A549 (cell line): Measurements from ENCODE around the gene UQCR11.

Experiments used
- CTCF ChIP-seq: fragments of >200 bp; sonication (Bioruptor Twin); formaldehyde crosslinking; IDR thresholded peaks from 3 replicates; pipeline ENCODE4 v1.5.1; 2016
- EP300 ChIP-seq, 2 experiments: fragments of >200 bp; sonication (Bioruptor Twin); formaldehyde crosslinking; IDR thresholded peaks; 2 replicates in 1 of 2; 3 replicates in 1 of 2; pipeline ENCODE4 v1.6.1; 2016 to 2017
- HDAC2 ChIP-seq: fragments of 200-600 bp; sonication (generic); IDR thresholded peaks from 2 replicates; pipeline ENCODE4 v1.6.1; 2016
- HOXA7 ChIP-seq: fragments of 250-450 bp; sonication (Bioruptor Pico); IDR thresholded peaks from 2 replicates; pipeline ENCODE4 v1.5.0; 2020; ENCODE audit warnings: mild to moderate bottlenecking, moderate library complexity
- POLR2A ChIP-seq: IDR thresholded peaks from 2 replicates; pipeline ENCODE4 v1.6.1; 2012; ENCODE audit warnings: mild to moderate bottlenecking, low read length
- RNF2 ChIP-seq: fragments of 200-600 bp; sonication (generic); IDR thresholded peaks from 2 replicates; pipeline ENCODE4 v1.6.1; 2016; ENCODE audit warnings: low read depth, mild to moderate bottlenecking, antibody characterized with exemption, moderate library complexity, borderline replicate concordance
- SMC3 ChIP-seq: fragments of >200 bp; sonication (Bioruptor Twin); formaldehyde crosslinking; IDR thresholded peaks from 3 replicates; pipeline ENCODE4 v1.6.1; 2018; ENCODE audit warnings: inconsistent platforms
- USF2 ChIP-seq: fragments of 450-650 bp; IDR thresholded peaks from 2 replicates; pipeline ENCODE4 v1.6.1; 2014; ENCODE audit warnings: antibody characterized with exemption
- ZSCAN20 ChIP-seq: fragments of 250-450 bp; sonication (Bioruptor Pico); IDR thresholded peaks from 2 replicates; pipeline ENCODE4 v1.8.0; 2022; ENCODE audit warnings: mild to moderate bottlenecking, moderate library complexity
- TF ChIP-seq, protein P1 (sequence below): fragments of 150-350 bp; IDR thresholded peaks from 2 replicates; pipeline ENCODE4 v1.6.1; 2014; ENCODE audit warnings: low read depth, mild to moderate bottlenecking, low read length

DNA sequence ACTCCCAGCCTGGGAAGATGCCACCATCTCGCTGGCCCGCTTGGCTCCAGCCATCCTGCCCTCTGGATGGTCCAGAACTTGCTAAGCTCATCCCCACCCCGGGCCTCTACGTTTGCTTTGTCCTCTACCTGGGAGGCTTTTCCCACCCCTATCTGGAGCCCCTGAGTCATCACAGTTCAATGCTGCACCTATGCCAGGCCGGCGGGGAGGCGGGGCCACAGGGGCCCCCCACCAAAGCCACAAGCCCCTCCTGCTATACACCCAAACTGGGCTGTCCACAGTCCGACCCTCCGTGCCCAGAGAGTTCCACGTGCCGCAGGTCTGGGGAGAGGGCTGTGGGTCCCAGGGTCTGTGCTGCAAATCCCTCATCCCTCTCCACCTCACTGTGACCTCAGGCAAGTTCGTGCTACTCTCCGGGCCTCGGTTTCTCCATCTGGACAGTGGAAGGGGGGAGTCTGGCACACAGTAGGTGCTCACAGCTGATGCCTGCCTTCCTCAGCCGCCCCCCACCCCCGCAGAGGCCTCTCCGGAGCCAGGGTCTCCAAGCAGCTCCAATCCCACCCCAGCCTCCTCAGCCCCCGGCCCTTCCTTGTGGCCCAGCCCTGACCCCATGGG, 49.0 kb upstream of the UQCR11 start:
- TF ChIP-seq RNF2: no peak
- TF ChIP-seq ZSCAN20 (CRISPR knock-in tag): no peak
- TF ChIP-seq HOXA7 (CRISPR knock-in tag): no peak
- TF ChIP-seq CTCF: no peak
- no peak for TF ChIP-seq SMC3
- TF ChIP-seq HDAC2: no peak
- no peak for TF ChIP-seq EP300 (IDR thresholded peaks at IDR 0.05)
- TF ChIP-seq POLR2A: no peak
- TF ChIP-seq, protein P1, sequence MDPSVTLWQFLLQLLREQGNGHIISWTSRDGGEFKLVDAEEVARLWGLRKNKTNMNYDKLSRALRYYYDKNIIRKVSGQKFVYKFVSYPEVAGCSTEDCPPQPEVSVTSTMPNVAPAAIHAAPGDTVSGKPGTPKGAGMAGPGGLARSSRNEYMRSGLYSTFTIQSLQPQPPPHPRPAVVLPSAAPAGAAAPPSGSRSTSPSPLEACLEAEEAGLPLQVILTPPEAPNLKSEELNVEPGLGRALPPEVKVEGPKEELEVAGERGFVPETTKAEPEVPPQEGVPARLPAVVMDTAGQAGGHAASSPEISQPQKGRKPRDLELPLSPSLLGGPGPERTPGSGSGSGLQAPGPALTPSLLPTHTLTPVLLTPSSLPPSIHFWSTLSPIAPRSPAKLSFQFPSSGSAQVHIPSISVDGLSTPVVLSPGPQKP: no peak
- TF ChIP-seq USF2: no peak
